GM23338 (cell line): Measurements from ENCODE around the gene IMP3. TPM values are rescaled to one million over a fixed set of nuclear protein-coding genes. Genes with fewer than 3 reads are reported as not detected.

Source experiments
- ATAC-seq: fragments of 200-7000 bp; cut with Tn5 transposase; 3 replicates; pipeline ENCODE4 v1.9.1; 2020
- DNase-seq: peaks from one replicate; pipeline ENCODE4 v3.0.0-alpha.2; 2015; ENCODE audit warnings: low spot score
- H2AFZ ChIP-seq: fragments of 200-600 bp; sonication (generic); 2 replicates; pipeline ENCODE4 v1.8.0; 2016; ENCODE audit warnings: antibody characterized with exemption, mild to moderate bottlenecking, moderate library complexity
- H3F3A ChIP-seq: fragments of 200-600 bp; sonication (generic); replicated peaks from 2 replicates; pipeline ENCODE4 v1.8.0; 2017; ENCODE audit warnings: antibody characterized with exemption, mixed run types, low read depth
- H3K27ac ChIP-seq: fragments of 200-600 bp; sonication (generic); 2 replicates; pipeline ENCODE4 v1.6.1; 2016; ENCODE audit warnings: low read depth
- H3K27me3 ChIP-seq: fragments of 200-600 bp; sonication (generic); 2 replicates; pipeline ENCODE4 v1.8.0; 2016; ENCODE audit warnings: mild to moderate bottlenecking, mixed run types, moderate library complexity; ENCODE audit not compliant: insufficient read depth
- H3K36me3 ChIP-seq: fragments of 200-600 bp; sonication (generic); 2 replicates; pipeline ENCODE4 v1.8.0; 2016; ENCODE audit warnings: mild to moderate bottlenecking; ENCODE audit not compliant: insufficient read depth
- H3K4me1 ChIP-seq: fragments of 200-600 bp; sonication (generic); 2 replicates; pipeline ENCODE4 v1.8.0; 2016; ENCODE audit warnings: mild to moderate bottlenecking, moderate library complexity; ENCODE audit not compliant: insufficient read depth
- H3K4me2 ChIP-seq: fragments of 200-600 bp; sonication (generic); 2 replicates; pipeline ENCODE4 v1.7.1; 2017; ENCODE audit warnings: mixed run types
- H3K4me3 ChIP-seq: fragments of 200-600 bp; sonication (generic); 2 replicates; pipeline ENCODE4 v1.6.1; 2016; ENCODE audit warnings: mixed run types
- H3K79me2 ChIP-seq: fragments of 200-600 bp; sonication (generic); replicated peaks from 2 replicates; pipeline ENCODE4 v1.8.0; 2017; ENCODE audit warnings: mild to moderate bottlenecking; ENCODE audit not compliant: insufficient read depth
- H3K9me2 ChIP-seq: fragments of 200-600 bp; sonication (generic); 2 replicates; pipeline ENCODE4 v1.8.0; 2017; ENCODE audit not compliant: insufficient read depth
- H4K20me1 ChIP-seq: fragments of 200-600 bp; sonication (generic); replicated peaks from 2 replicates; pipeline ENCODE4 v1.8.0; 2017; ENCODE audit warnings: mild to moderate bottlenecking; ENCODE audit not compliant: insufficient read depth
- H3K27ac Mint-ChIP-seq: 2 replicates; pipeline ENCODE4 v1.8.0; 2020; ENCODE audit warnings: inconsistent platforms, mild to moderate bottlenecking, moderate library complexity, mixed read lengths
- H3K27me3 Mint-ChIP-seq: 3 replicates; pipeline ENCODE4 v1.8.0; 2022; ENCODE audit warnings: low read depth, mild to moderate bottlenecking, moderate library complexity, mixed read lengths, inconsistent platforms; ENCODE audit not compliant: insufficient read depth, poor library complexity
- H3K36me3 Mint-ChIP-seq: 3 replicates; pipeline ENCODE4 v1.8.0; 2021; ENCODE audit warnings: low read depth, mild to moderate bottlenecking, inconsistent platforms, moderate library complexity, mixed read lengths
- H3K4me1 Mint-ChIP-seq: 3 replicates; pipeline ENCODE4 v1.8.0; 2020; ENCODE audit warnings: mild to moderate bottlenecking, inconsistent platforms, mixed read lengths
- H3K4me3 Mint-ChIP-seq: 3 replicates; pipeline ENCODE4 v1.8.0; 2021; ENCODE audit warnings: moderate library complexity, mild to moderate bottlenecking, inconsistent platforms, mixed read lengths
- H3K9me3 Mint-ChIP-seq: 3 replicates; pipeline ENCODE4 v1.8.0; 2020; ENCODE audit warnings: moderate library complexity, mild to moderate bottlenecking, inconsistent platforms, mixed read lengths
- CREB1 ChIP-seq: fragments of 250-450 bp; sonication (Bioruptor Pico); IDR thresholded peaks from 2 replicates; pipeline ENCODE4 v1.5.0; 2020; ENCODE audit warnings: low read depth, mild to moderate bottlenecking, moderate library complexity
- EZH2 ChIP-seq: fragments of 200-600 bp; sonication (generic); IDR thresholded peaks from one replicate; pipeline ENCODE4 v1.8.0; 2017; ENCODE audit warnings: antibody characterized with exemption, mild to moderate bottlenecking, low read depth; ENCODE audit not compliant: unreplicated experiment
- EZH2phosphoT487 ChIP-seq: fragments of 200-600 bp; sonication (generic); IDR thresholded peaks from one replicate; pipeline ENCODE4 v1.8.1; 2018; ENCODE audit warnings: antibody characterized with exemption; ENCODE audit not compliant: unreplicated experiment
- JUNB ChIP-seq: IDR thresholded peaks from one replicate; pipeline ENCODE4 v1.6.1; 2016; ENCODE audit warnings: antibody characterized with exemption; ENCODE audit not compliant: unreplicated experiment
- NANOG ChIP-seq: IDR thresholded peaks from 2 replicates; pipeline ENCODE4 v1.6.1; 2016; ENCODE audit warnings: antibody characterized with exemption, borderline replicate concordance
- POLR2AphosphoS5 ChIP-seq: IDR thresholded peaks from 2 replicates; pipeline ENCODE4 v1.6.1; 2016; ENCODE audit warnings: antibody characterized with exemption, low read depth
- STAT1 ChIP-seq: IDR thresholded peaks from one replicate; pipeline ENCODE4 v1.6.1; 2016; ENCODE audit warnings: antibody characterized with exemption; ENCODE audit not compliant: unreplicated experiment
- ZNF114 ChIP-seq: fragments of 250-450 bp; sonication (Bioruptor Pico); IDR thresholded peaks from 2 replicates; pipeline ENCODE4 v1.5.0; 2020; ENCODE audit warnings: mild to moderate bottlenecking, moderate library complexity
- ZNF331 ChIP-seq: fragments of 250-450 bp; sonication (Bioruptor Pico); IDR thresholded peaks from 2 replicates; pipeline ENCODE4 v1.5.0; 2020; ENCODE audit warnings: low read depth, mild to moderate bottlenecking, moderate library complexity
- polyA plus RNA-seq: library from polyadenylated mRNA; unstranded; fragments of >200 nt; fragmentation: Nextera tagmentation; extraction: Ambion mirVana; gene quantifications from 2 replicates; pipeline ENCODE4 v1.2.1, GENCODE V29; 2016
- total RNA-seq: library from RNA; depleted of rRNA; stranded (reverse); fragments of >200 nt; shearing (Covaris generic); gene quantifications from 2 replicates; pipeline ENCODE4 v1.2.3, GENCODE V29; 2014
- TF ChIP-seq, protein P1 (sequence below), 2 experiments: fragments of 200-600 bp in 1 of 2; sonication (generic) in 1 of 2; conservative IDR thresholded peaks; 2 replicates each; pipeline versions ENCODE4 v1.5.1 to v1.6.1; 2016 to 2017; ENCODE audit warnings: antibody characterized with exemption in 2 of 2, low read depth in 2 of 2, mild to moderate bottlenecking in 2 of 2, moderate library complexity in 1 of 2
- TF ChIP-seq, protein P2 (sequence below): IDR thresholded peaks from one replicate; pipeline ENCODE4 v1.6.1; 2018; ENCODE audit warnings: antibody characterized with exemption; ENCODE audit not compliant: unreplicated experiment
- TF ChIP-seq, protein P3 (sequence below): fragments of 250-450 bp; sonication (Bioruptor Pico); IDR thresholded peaks from 2 replicates; pipeline ENCODE4 v1.5.0; 2020; ENCODE audit warnings: mild to moderate bottlenecking, moderate library complexity
- TF ChIP-seq, protein P4 (sequence below): IDR thresholded peaks from 2 replicates; pipeline ENCODE4 v1.6.1; 2016; ENCODE audit warnings: antibody characterized with exemption

The IMP3 gene
- total and polyA plus RNA-seq, 2 experiments from 2014 or later = 210 to 319 TPM

- Mint-ChIP-seq H3K9me3 (no peaks in the 10 kb centered on the region), H3K4me1 (peaks cover 12% of the 10 kb centered on the region; the same call in 2 of the 3 replicates), H3K4me3 (no peak overlapping the region), H3K27ac (no peak overlapping the region), H3K27me3 (peaks cover 11% of the 10 kb centered on the region), H3K36me3 (peaks cover 3% of the 10 kb centered on the region; the same call in 1 of the 3 replicates)
- Histone ChIP-seq H3K27ac (no peak overlapping the region), H3K36me3 (no peaks in the 10 kb centered on the region), H3K27me3 (no peaks in the 10 kb centered on the region), H3K79me2 (no peaks in the 10 kb centered on the region), H3F3A (no peaks in the 10 kb centered on the region), H2AFZ (no peak overlapping the region), H3K4me3 (no peak overlapping the region), H4K20me1 (no peaks in the 10 kb centered on the region), H3K9me2 (no peaks in the 10 kb centered on the region), H3K4me1 (peaks cover 4% of the 10 kb centered on the region; the same call in 1 of the 2 replicates), H3K4me2 (no peak overlapping the region)
- TF ChIP-seq, protein P1, sequence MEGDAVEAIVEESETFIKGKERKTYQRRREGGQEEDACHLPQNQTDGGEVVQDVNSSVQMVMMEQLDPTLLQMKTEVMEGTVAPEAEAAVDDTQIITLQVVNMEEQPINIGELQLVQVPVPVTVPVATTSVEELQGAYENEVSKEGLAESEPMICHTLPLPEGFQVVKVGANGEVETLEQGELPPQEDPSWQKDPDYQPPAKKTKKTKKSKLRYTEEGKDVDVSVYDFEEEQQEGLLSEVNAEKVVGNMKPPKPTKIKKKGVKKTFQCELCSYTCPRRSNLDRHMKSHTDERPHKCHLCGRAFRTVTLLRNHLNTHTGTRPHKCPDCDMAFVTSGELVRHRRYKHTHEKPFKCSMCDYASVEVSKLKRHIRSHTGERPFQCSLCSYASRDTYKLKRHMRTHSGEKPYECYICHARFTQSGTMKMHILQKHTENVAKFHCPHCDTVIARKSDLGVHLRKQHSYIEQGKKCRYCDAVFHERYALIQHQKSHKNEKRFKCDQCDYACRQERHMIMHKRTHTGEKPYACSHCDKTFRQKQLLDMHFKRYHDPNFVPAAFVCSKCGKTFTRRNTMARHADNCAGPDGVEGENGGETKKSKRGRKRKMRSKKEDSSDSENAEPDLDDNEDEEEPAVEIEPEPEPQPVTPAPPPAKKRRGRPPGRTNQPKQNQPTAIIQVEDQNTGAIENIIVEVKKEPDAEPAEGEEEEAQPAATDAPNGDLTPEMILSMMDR (conservative IDR thresholded peaks at IDR 0.05; ENCODE audit: low read depth in 2 of 2) = no peak
- TF ChIP-seq EZH2 (no peak), ZNF331 (no peak), EZH2phosphoT487 (no peak), JUNB (no peak), STAT1 (no peak), ZNF114 (CRISPR knock-in tag) (no peak), POLR2AphosphoS5 (no peak), CREB1 (CRISPR knock-in tag) (no peak), NANOG (no peak)
- TF ChIP-seq, protein P2, sequence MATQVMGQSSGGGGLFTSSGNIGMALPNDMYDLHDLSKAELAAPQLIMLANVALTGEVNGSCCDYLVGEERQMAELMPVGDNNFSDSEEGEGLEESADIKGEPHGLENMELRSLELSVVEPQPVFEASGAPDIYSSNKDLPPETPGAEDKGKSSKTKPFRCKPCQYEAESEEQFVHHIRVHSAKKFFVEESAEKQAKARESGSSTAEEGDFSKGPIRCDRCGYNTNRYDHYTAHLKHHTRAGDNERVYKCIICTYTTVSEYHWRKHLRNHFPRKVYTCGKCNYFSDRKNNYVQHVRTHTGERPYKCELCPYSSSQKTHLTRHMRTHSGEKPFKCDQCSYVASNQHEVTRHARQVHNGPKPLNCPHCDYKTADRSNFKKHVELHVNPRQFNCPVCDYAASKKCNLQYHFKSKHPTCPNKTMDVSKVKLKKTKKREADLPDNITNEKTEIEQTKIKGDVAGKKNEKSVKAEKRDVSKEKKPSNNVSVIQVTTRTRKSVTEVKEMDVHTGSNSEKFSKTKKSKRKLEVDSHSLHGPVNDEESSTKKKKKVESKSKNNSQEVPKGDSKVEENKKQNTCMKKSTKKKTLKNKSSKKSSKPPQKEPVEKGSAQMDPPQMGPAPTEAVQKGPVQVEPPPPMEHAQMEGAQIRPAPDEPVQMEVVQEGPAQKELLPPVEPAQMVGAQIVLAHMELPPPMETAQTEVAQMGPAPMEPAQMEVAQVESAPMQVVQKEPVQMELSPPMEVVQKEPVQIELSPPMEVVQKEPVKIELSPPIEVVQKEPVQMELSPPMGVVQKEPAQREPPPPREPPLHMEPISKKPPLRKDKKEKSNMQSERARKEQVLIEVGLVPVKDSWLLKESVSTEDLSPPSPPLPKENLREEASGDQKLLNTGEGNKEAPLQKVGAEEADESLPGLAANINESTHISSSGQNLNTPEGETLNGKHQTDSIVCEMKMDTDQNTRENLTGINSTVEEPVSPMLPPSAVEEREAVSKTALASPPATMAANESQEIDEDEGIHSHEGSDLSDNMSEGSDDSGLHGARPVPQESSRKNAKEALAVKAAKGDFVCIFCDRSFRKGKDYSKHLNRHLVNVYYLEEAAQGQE = no peak
- TF ChIP-seq, protein P3, sequence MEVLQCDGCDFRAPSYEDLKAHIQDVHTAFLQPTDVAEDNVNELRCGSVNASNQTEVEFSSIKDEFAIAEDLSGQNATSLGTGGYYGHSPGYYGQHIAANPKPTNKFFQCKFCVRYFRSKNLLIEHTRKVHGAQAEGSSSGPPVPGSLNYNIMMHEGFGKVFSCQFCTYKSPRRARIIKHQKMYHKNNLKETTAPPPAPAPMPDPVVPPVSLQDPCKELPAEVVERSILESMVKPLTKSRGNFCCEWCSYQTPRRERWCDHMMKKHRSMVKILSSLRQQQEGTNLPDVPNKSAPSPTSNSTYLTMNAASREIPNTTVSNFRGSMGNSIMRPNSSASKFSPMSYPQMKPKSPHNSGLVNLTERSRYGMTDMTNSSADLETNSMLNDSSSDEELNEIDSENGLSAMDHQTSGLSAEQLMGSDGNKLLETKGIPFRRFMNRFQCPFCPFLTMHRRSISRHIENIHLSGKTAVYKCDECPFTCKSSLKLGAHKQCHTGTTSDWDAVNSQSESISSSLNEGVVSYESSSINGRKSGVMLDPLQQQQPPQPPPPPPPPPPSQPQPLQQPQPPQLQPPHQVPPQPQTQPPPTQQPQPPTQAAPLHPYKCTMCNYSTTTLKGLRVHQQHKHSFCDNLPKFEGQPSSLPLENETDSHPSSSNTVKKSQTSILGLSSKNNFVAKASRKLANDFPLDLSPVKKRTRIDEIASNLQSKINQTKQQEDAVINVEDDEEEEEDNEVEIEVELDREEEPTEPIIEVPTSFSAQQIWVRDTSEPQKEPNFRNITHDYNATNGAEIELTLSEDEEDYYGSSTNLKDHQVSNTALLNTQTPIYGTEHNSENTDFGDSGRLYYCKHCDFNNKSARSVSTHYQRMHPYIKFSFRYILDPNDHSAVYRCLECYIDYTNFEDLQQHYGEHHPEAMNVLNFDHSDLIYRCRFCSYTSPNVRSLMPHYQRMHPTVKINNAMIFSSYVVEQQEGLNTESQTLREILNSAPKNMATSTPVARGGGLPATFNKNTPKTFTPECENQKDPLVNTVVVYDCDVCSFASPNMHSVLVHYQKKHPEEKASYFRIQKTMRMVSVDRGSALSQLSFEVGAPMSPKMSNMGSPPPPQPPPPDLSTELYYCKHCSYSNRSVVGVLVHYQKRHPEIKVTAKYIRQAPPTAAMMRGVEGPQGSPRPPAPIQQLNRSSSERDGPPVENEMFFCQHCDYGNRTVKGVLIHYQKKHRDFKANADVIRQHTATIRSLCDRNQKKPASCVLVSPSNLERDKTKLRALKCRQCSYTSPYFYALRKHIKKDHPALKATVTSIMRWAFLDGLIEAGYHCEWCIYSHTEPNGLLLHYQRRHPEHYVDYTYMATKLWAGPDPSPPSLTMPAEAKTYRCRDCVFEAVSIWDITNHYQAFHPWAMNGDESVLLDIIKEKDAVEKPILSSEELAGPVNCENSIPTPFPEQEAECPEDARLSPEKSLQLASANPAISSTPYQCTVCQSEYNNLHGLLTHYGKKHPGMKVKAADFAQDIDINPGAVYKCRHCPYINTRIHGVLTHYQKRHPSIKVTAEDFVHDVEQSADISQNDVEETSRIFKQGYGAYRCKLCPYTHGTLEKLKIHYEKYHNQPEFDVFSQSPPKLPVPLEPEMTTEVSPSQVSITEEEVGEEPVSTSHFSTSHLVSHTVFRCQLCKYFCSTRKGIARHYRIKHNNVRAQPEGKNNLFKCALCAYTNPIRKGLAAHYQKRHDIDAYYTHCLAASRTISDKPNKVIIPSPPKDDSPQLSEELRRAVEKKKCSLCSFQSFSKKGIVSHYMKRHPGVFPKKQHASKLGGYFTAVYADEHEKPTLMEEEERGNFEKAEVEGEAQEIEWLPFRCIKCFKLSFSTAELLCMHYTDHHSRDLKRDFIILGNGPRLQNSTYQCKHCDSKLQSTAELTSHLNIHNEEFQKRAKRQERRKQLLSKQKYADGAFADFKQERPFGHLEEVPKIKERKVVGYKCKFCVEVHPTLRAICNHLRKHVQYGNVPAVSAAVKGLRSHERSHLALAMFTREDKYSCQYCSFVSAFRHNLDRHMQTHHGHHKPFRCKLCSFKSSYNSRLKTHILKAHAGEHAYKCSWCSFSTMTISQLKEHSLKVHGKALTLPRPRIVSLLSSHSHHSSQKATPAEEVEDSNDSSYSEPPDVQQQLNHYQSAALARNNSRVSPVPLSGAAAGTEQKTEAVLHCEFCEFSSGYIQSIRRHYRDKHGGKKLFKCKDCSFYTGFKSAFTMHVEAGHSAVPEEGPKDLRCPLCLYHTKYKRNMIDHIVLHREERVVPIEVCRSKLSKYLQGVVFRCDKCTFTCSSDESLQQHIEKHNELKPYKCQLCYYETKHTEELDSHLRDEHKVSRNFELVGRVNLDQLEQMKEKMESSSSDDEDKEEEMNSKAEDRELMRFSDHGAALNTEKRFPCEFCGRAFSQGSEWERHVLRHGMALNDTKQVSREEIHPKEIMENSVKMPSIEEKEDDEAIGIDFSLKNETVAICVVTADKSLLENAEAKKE (CRISPR knock-in tag) = no peak
- TF ChIP-seq, protein P4, sequence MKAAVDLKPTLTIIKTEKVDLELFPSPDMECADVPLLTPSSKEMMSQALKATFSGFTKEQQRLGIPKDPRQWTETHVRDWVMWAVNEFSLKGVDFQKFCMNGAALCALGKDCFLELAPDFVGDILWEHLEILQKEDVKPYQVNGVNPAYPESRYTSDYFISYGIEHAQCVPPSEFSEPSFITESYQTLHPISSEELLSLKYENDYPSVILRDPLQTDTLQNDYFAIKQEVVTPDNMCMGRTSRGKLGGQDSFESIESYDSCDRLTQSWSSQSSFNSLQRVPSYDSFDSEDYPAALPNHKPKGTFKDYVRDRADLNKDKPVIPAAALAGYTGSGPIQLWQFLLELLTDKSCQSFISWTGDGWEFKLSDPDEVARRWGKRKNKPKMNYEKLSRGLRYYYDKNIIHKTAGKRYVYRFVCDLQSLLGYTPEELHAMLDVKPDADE = no peak
- no peak for ATAC-seq
- no peak for DNase-seq
Measured at GRCh38 chr15:75688831-75689230, 48.8 kb upstream of the IMP3 start.
